ENCODE measurements around the gene SDE2.
"Not testable (repeated sequence)": the region's sequence is repeated elsewhere in the genome, so short reads cannot be mapped to it uniquely, and the experiment has no call there.

The SDE2 gene

DNA sequence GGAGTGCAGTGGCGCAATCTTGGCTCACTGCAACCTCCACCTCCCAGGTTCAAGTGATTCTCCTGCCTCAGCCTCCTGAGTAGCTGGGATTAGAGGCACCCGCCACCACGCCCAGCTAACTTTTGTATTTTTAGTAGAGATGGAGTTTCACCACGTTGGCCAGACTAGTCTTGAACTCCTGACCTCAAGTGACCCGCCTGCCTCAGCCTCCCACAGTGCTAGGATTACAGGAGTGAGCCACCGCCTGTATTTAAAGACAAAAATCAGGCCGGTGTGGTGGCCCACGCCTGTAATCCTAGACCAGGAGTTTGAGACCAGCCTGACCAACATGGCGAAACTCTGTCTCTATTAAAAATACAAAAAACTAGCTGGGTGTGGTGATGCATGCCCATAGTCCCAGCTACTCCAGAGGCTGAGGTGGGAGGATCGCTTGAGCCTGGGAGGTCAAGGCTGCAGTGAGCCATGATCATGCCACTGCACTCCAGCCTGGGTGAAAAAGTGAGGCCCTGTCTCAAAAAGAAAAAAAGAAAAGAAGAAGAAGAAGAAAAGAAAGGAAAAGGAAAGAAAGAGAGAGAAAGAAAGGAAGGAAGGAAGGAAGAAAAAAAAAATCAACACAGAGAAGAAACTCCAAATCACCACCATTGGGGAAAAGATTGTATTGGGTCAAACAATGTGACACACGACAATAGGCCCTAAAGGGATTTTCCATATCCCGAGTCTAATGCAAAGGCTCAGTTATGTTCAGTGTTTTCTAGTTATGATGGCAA lies 8.2 kb upstream of the SDE2 start:
- not testable (repeated sequence) for H3K4me3 ChIP-seq (ENCODE audit: low read depth, low read length)

DNA sequence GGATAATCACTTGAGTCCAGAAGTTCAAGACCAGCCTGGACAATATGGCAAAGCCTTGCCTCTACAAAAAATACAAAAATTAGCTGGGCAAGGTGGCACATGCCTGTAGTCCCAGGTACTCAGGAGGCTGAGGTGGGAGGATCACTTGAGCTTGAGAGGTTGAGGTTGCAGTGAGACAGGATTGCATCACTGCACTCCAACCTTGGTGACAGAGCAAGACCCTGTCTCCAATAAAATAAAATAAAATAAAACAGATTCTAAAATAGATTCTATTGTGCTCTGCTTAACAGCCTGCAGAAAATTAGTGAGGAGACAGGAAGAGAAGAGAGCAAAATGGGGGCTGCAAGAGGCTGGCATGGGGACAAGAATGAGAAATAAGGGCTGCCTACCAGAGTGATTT lies 7.5 kb upstream of the SDE2 start:
- H3K4me3 ChIP-seq (ENCODE audit: low read depth, low read length) = no peak overlapping the region

DNA sequence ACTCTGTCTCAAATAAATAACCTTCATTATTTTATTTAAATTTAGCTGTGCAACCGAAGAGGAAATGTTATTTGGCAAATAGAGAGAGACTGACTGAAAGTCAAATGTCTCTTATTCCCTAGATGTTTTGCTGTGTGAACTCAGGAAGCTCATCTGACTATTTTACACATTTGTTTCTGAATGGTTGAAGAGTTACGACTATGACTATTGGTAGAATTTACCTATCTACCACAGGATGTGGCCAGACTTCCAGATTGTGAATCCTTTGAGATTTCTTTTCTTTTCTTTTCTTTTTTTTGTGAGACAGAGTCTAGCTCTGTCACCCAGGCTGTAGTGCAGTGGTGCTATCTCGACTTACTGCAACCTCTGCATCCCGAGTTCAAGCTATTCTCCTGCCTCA lies 5.3 kb upstream of the SDE2 start:
- no peak overlapping the region for H3K4me3 ChIP-seq (ENCODE audit: low read depth, low read length)

DNA sequence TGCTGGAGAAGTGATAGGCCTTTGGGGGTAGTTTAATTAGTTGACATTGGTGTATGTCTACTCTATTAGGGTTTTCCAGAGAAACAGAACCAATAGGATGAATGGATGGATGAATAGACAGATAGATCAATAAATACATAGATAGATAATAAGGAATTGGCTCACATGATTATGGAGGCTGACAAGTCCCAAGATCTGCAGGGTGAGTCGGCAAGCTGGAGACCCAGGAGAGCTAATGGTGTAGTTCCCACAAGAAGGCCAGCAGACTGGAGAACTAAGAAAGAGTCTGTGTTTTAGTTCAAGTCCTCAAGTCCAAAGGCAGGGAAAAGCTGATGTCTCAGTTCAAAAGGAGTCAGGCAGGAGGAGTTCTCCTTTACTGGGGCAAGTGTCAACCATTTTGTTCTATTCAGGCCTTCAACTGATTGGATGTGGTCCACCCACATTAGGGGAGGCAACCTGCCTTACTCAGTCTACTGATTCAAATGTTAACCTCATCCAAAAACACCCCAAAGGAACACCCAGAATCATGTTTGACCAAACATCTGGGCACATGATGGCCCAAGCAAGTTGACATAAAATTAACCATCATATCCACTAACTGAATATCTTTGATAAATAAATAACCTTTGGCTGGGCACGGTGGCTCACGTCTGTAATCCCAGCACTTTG lies 4.5 kb upstream of the SDE2 start:
- H3K4me3 ChIP-seq (ENCODE audit: low read depth, low read length) = no peak overlapping the region

DNA sequence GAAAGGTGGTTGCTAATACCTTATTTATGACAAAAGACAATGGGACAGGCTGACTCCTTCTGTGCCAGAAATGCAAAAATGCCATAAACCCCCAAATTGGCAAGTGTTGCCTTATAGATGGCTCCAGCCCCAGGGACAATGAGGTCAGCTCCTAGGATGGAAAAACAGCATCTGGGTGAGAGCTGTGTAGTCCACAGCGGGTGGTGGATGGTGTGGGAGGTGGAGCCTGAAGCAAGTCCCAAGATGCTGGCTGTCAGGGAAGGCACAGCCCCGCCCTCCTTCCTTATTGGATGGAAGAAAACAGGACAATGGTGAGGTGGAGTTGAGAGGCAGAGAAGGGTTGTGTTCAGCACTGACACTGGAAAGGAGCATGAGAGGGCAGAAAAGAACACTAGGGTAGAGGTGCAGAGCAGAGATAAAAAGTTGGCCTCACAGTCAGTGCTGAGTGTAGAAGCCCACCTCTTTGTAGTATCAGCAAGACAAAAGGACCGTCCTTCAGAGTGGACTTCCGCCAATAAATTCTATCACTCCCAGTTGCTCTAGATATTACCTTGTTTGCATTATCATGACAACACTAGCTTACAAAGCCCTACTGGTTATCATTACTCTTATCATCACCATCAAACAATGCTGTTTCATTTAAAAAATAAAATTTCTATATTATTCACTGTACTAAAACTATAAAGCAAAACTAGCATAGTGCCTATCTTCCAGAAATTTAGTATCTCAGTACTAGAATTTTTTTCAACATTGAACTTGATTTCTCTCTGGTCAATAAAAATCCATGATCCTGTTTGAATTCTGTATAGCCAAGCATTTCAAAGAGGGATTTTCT lies 3.7 kb upstream of the SDE2 start:
- H3K4me3 ChIP-seq (ENCODE audit: low read depth, low read length) = no peak overlapping the region

DNA sequence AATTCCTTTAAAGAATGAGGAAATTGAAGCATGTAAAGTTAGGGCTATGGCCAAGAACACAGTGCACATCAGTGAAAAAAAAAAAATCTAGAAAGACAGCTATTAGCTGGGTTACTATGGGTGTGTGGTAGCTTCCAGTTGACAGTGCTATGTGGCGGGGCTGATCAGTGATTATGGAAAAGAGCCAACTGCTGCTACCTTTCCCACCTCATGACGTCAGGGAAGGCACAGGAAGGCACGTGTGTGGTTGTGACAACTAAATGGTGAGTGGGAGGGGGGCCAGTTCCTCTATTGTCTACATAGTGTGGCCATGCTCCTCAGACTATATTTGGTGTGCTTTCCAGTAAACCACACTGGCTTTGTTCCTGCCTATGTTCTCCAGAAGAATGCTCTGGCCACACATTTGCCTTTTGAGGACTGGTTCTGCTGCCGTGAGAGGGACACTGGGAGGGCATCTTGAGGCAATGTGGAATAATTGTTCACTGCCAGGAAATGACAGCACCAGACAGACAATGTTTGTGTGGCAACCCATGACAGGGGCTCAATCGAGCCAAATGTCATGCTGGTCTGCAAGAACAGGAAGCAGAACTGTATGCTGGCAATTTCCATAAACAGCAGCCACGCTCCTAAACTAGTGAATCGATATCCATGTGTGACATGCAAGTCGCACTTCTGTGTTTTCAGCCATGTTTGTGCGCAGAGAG lies 3.0 kb upstream of the SDE2 start:
- no peak overlapping the region for H3K4me3 ChIP-seq (ENCODE audit: low read depth, low read length)

DNA sequence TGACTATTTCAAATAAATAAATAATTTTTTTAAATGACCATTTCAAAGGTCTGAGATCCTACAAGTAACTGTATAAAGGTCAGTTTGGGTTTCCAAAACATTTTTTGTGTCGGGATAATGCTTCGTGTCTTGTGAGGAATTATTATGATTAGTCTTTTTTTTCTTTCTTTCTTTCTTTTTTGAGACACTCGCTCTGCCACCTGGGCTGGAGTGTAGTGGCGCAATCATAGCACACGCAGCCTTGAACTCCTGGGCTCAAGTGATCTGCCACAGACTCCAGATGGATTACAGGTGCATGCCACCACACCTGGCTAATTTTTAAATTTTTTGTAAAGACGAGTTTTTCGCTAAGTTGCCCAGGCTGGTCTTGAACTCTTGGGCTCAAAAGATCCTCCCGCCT lies 1.9 kb upstream of the SDE2 start:
- no peak overlapping the region for H3K4me3 ChIP-seq (ENCODE audit: low read depth, low read length)

DNA sequence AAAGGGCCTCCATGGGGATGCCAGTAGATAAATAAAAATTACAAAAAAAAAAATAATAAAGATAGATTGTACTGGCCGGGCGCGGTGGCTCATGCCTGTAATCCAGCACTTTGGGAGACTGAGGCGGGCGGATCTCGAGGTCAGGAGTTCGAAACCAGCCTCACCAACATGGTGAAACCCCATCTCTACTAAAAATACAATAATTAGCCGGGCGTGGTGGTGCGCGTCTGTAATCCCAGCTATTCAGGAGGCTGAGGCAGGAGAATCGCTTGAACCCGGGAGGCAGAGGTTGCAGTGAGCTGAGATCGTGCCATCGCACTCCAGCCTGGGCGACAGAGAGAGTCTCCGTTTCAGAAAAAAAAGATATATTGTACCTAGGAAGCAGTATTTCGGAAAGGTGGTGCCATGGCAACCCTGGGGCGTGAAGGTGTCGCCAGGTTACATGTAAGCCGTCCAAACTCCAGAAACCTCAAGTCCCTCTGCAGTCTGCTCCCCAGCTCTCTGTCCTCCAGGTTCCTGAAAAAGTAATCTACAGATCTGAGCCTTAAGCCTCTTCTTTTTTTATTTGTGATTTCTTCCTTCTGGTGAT lies 1.4 kb upstream of the SDE2 start:
- H3K4me3 ChIP-seq (ENCODE audit: low read depth, low read length) = not testable (repeated sequence)

DNA sequence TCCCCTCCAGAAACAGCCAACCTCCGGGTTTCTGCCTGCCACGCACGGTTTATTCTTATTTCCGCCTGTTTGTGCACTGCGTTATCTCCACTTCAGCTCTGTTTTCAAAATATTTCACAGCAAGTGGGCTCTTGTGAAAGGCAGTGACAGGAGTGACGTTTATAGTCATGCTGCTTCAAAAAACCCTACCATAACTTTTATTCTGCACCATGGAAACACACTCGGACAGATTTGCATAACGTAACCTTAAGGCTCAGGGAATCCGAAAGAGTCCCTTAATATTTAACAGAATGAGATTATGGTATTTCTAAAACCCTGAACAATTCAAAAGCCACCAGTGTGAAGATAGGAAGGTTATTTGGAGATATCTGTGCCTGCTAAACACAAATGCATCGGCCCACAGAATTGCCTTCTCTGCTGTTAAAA lies 782 bp upstream of the SDE2 start:
- no peak overlapping the region for H3K4me3 ChIP-seq (ENCODE audit: low read depth, low read length)

DNA sequence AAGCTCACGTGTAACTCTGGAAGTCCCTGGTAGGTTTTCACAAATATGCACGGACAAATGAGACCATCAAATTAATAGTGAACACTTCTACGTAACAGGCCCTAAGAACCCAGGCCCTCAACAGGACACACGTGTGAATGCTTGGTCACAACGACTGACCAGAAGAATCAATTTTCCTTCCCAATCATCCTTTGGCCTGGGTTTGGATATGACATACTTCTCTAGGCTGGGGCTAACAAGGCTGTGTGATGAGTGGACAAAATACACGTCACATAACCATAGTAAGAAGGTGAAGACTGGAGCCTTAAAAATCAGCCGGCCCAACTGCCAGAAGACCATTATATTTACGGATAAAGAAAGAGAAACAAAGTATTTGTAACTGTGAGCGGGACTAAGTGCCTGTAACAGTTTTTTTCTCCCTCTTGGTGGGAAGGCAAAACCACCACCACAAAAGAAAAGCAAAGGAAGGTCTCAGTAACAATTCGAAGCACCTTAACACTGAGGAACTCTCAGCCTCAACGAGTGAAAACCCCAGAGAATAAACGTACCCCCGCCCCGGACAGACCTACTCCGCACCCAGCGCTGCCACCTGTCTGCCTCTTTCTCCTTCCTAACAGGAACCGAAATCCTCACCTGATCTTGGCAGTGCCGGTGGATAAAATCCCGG lies 450 bp downstream of the SDE2 start:
- peak overlapping the region; percentile 99 for H3K4me3 ChIP-seq (ENCODE audit: low read depth, low read length)

DNA sequence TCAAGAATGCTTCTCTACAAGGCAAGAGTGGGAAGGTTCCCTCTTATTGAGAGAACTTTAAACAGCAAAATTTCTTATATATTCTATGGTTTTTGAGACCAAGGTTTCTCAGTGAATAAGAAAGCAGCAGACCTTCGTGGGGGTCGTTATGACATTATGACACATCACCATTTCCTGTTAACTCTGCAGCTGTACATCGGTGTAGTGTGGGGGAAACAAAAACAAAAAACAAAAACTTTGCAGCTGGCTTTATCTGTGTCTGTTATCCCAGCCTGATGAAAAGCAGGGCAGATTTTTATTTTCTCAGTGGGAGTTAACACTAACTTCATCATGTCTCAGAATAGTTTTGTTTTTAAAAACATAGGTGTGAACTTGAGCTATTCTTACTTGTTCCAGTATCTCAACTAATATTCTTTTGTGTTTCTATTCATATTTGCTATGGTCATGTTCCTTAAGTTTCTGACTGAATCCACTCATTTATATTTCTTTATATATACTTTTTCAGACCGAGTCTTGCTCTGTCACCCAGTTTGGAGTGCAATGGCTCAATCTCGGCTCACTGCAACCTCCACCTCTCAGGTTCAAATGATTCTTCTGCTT lies 2.1 kb downstream of the SDE2 start:
- no peak overlapping the region for H3K4me3 ChIP-seq (ENCODE audit: low read depth, low read length)

DNA sequence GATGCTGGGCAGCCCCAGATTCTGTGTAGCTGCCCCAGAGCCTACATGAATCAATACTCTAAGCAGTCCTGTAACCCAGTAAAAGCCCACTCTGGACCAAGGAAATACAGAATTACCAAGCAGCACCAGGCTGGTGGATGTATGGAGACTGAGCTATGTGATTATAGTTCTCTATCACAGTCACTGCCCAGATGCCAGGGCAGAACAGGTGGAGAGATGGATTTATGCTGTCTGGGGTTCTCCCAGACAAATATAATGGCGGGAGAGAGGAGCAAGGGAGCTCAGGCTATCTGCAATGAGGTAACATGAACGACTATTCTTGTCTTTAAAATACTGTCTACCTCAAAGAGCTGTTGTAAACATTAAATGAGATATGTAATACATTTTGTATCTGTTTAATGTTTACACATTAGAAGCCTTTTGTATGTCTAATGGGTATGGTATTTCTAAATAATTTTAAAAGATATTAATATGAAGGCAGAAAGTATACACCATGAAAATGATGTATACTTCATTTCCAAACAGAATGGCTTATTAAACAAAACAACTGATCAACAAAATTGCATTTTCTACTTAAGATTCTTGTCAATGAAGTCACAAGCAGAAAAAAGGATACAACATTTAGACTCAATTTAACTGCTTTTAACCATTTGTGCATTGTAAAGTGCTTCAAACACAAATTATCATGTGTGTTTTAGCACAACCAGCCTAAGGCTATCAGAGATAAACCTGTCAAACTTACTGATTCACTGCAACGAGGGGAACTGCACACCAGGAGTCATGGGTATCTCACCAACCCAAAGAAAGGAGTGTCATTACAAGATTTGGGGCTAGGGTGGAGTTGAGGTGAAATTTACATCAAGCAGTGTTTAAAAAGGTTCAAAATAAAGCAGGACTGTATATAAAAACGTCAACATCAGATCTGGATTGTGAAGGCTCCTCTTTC lies 3.0 kb downstream of the SDE2 start:
- H3K4me3 ChIP-seq (ENCODE audit: low read depth, low read length) = no peak overlapping the region

DNA sequence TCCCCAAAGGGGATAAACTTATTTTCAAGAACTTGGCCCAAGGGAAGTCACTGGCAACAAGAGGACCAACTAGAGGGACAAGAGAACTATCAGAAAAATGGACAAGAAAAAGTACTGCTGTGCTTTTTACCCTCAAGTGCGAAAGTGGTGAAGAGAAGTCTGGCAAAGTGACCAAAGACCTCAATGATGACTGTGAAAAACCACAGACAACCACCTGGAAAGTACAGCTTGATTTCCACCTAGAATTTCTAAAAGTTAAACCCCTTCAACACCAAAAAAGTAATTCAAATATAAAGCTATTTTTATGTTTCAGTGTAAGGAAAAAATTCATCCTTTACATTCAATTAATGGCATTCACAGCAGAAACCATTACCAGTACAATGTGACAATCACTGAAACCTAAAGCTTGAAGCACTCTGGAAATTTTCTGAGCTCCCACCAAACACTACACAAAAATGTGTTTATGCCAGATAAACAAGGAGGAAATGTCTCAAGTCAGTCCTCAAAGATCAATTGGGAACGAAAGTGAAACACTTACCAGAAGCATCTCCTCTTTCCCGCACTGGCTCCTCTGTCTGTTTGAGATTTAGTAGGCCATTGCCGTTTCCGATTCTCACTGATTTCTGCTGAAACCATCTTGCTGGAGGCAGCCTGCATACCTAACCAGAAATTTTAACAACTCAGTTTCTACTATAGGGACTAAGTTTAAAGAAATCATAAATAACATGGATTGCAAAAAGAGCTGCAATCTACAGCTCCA lies 8.3 kb downstream of the SDE2 start:
- H3K4me3 ChIP-seq (ENCODE audit: low read depth, low read length) = no peak overlapping the region

DNA sequence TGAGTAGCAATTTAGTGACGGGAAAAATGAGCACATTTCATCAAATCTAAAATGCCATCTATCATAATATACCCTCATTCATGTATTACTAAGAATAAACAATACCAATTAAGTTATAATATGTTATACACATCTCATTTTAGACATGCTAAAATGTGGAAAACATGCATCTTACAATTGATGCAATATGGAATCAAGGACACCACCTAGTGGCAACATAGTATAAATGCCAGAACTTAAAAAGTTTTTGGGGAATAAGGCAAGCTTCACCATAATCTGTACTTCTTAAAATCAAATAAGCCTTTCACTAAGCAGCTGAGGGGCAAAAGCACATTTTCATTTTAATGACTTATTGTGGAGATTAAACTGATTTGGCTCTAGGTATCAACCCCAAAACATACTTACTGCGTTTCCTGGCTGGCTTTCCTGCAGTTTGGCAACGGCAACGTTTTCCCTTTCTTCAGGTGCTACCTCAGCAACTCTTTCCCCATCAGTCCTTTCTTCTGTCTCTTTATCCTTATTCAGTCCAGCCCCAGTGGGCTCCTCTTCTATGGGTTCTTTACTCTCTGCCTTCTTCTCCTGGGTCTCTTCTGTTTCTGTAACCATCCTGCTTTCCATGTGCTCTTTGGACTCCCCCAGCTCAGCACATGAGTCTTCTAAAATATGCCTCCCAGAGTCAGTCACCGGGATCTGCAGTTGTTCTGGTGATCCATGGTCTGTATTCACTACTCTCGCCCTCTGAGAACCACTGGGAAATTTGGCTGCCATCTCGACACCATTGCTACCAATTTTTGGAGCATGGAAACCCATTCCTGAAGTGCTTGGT lies 11.4 kb downstream of the SDE2 start:
- no peak overlapping the region for H3K4me3 ChIP-seq (ENCODE audit: low read depth, low read length)

DNA sequence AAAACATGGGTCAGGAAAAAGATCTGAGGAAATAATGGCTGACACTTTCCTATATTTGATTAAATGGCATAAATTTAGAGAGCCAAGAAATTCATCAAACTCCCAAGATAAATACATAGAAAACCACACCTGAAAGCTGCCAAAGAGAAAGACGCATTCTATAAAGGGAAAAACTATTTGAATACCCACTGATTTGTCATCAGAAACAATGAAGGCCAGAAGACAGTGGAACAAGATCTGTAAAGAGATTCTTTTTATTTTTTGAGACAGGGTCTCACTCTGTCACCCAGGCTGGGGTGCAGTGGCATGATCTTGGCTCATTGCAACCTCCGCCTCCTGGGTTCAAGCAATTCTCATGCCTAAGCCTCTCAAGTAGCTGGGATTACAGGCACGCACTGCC lies 17.4 kb downstream of the SDE2 start:
- H3K4me3 ChIP-seq (ENCODE audit: low read depth, low read length) = no peak overlapping the region

DNA sequence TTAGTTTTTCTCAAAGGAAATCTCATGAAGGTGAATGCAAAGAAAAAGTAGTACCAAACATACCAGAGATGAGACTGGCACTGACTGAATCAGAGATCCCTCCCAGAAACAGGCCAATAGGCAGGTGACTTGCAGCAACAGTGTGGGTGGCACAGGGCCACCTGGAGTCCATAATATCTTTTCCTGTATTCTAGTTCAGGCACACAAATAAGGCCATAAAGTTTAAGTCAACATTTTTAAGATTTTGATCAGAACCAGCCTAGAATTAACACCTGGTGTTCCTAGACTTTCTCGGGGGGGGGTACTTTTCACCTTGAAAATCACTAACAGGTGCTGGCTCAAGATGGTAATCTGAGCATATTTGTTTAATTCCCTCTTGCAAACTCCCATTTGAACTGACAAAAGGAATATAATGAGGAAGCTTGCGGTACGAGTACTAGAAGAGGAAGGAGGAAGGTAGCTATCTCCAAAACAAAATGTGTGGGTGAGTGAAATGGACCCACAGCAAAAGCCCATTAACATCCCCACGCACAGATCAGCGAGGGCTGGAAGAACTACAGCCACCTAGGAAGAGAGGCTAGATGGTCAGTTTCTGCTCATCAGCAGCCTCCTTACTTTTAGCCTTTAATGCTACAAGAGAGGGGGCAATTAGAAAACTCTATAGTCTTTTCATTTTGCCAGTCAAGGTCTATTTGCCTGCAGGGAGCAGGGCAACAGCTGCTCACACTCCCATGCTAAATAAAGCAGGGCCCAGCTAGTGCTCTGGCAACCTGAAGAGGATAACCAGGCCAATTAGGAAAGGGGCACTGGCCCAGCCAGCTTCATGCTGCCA lies 18.9 kb downstream of the SDE2 start:
- H3K4me3 ChIP-seq (ENCODE audit: low read depth, low read length) = no peak overlapping the region

All from iPS-11a (cell line).